Stimulated activated CD8-positive, alpha-beta memory T cell treated with anti-CD3 and anti-CD28 coated beads, Interleukin-2, amount 100 ng/mL, for 1 hour (primary cell): ENCODE results near the gene SLC39A11.
"Not testable (repeated sequence)": the region's sequence is repeated elsewhere in the genome, so short reads cannot be mapped to it uniquely, and the experiment has no call there.

ENCODE experiments used
- DNase-seq, 2 donors: peaks; one replicate each; pipeline ENCODE4 v3.0.0-alpha.2; 2020; ENCODE audit warnings: low read depth in 2 of 2

SLC39A11 gene

GRCh38 chr17:73107191-73107590, 14.7 kb upstream of the SLC39A11 start:
- no peak for DNase-seq

GRCh38 chr17:73105431-73105830, 12.9 kb upstream of the SLC39A11 start:
- DNase-seq = no peak

- no peak for DNase-seq
Observed at GRCh38 chr17:73104450-73104849, 12.0 kb upstream of the SLC39A11 start.

DNA sequence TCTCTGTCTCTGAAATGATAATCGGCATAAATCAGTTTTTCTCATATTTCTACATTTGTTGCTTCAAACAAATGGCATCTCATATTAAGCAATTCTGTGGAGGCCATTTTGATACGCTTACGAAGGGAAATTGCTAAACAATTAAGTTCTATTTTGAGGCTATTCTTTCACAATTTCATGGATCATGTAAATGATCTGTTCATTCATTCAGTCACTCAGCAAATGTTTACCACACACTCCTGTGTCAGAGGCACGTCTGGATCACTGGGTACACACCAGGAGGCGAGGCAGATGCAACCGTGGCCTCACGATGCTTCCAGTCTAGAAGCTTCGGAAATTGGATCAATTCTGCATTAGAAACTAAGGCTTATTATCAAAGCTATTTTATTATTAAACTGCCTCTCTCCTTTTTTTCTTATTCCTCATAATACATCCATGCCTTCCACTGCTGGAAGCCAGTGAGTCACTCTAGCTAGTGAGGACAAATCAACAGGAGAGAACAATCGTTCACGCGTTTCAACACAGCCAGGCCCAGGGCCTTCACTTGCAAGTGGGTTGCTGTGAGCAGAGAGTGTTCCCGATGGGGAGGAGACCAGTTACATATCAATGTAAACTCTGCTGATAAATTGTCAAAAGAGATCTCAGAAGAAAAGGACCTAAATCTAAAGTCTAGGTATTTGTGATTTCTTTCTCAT, 11.3 kb upstream of the SLC39A11 start:
- no peak for DNase-seq

GRCh38 chr17:73101031-73101430, 8.5 kb upstream of the SLC39A11 start:
- DNase-seq = no peak

- DNase-seq = no peak
Observed at GRCh38 chr17:73100363-73100762, 7.9 kb upstream of the SLC39A11 start.

DNA sequence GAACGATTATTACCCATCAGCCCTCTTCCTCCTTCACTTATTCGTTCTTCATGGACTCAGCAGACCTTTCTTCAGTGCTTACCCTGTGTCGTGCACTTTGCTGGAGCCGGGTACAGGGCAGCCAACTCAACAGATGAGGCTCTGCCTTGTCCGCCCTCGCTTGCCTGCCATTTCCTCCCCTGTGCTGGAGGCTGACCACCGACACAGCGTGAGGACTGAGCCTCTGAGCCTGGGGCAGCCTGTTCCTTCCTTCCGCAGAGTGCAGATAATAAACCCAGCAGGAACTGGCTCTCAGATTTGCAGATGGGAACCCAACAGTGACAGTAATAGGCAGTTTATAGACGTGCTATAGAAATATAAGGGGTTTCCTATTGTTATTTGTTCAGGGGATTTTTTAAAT, 7.0 kb upstream of the SLC39A11 start:
- no peak for DNase-seq

GRCh38 chr17:73098919-73099318, 6.4 kb upstream of the SLC39A11 start:
- no peak for DNase-seq

DNA sequence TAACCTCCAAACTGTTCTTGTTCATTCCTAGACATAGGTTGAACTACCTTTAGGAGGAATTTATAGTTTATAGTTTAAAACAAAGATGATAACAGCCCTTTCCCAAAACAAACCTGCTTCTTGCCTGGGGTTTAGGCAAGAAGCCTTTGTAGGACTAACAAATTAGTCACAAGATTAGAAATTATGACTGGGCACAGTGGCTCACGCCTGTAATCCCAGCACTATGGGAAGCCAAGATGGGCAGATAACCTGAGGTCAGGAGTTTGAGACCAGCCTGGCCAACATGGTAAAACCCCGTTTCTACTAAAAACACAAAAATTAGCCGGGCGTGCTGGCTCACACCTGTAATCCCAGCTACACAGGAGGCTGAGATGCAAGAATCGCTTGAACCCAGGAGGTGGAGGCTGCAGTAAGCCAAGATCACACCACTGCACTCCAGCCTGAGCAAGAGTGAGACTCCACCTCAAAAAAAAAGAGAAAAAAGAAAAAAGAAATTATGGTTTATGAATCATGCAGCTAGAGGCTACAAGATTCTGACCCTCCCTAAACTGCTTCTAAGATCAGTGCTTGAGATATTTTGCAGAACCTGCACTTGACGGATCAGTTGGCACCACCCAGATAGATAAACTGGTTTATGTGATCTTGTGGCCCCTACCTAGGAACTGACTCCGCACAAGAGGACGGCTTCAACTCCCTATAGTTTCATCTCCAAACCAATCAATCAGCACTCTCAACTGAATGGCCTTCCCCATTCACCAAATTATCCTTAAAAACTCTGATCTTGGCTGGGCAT, 5.7 kb upstream of the SLC39A11 start:
- not testable (repeated sequence) for DNase-seq

GRCh38 chr17:73096866-73097265, 4.4 kb upstream of the SLC39A11 start:
- no peak for DNase-seq

GRCh38 chr17:73096211-73096610, 3.7 kb upstream of the SLC39A11 start:
- DNase-seq = no peak

DNA sequence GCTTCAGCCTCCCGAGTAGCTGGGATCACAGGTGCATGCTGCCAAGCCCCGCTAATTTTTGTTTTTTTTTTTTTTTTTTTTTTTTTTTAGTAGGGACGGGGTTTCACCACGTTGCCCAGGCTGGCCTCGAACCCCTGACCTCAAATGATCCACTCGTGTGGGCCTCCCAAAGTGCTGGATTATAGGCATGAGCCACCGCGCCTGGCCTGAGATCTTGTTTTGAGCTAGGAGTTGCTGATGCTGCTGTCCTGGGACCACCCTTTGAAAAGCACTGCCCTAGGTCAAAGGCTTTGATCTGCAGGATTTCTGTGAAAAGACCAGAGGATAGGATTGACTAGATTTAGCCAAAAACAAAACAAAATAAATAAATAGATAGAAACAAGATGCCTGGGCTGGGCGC, 798 bp upstream of the SLC39A11 start:
- no peak for DNase-seq

DNA sequence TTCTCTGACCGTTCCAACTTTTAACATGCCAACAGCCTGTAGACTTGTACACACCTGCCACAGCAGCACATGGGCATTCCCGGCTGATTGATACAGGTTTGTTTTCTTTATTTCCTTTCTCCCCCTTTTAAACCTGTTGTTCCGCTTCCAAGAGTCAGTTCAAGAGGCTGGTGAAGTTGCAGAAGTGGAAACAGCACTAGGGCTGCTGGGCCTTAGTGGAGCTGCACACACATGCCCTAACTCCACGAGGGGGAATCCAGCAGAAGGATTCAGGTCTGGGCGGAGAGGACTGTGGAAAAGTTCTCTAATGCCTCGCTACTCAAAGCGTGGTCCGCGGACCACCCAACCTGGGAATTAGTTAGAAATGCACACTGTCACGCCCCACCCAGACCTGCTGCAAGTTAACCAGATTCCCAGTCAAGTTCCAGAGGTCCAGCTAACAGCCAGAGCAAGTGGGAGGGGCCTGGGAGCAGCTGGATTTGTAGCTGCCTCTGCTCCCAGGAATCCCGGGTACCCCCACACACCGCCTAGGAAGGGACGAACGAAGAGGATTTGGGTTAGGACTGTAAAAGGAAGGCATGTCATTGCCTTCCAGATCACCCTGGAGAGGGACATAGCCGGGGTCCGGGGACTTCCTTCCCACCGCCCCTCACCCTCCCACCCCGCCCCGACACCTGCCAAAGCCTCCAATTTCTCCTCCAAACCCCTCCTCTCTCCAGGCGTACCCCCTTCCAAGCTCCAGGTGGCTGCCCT, 542 bp downstream of the SLC39A11 start:
- no peak for DNase-seq

DNA sequence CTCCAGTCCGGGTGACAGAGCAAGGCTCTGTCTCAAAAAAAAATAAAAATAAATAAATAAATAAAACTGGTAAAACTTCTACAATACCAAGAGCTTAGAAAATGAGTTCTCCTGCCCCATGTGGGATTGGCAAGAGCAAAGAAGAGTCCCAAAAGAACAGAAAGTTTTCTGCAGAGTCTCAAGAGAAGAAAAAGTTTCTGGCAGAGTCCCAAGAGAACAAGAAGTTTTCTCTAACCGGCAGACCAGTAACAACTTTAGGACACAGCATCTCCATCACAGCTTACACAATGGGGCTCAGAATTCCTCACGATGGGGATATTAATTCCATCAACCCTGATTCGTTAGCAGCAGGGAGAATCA, 1.1 kb downstream of the SLC39A11 start:
- no peak for DNase-seq

- DNase-seq = no peak
Observed at GRCh38 chr17:73090396-73091202, 1.9 kb downstream of the SLC39A11 start.

- DNase-seq = no peak
Observed at GRCh38 chr17:73089322-73090317, 2.9 kb downstream of the SLC39A11 start.

DNA sequence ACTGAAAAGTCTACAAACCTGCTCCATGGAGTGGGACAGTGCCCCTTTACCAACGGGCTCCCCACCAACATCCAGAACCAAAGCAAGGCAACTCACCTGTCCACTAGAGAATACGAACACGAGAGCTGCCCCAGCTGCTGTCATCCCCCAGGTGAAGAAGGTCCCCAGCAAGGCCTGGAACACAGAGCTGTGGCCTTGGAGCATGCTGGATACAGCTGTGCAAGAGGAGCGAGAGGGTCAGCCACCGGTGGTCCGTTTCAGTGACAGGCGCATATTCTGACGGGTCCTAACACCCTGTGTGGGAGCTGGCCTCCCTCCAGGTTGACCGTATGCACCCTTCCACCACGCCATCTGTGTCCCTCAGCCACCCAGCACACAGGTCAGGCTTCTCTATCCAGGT, 3.9 kb downstream of the SLC39A11 start:
- no peak for DNase-seq

GRCh38 chr17:73083432-73083831, 9.1 kb downstream of the SLC39A11 start:
- no peak for DNase-seq

- DNase-seq = no peak
Observed at GRCh38 chr17:73074566-73074965, 17.9 kb downstream of the SLC39A11 start.

- DNase-seq = no peak
Observed at GRCh38 chr17:73072219-73072962, 20.1 kb downstream of the SLC39A11 start.
